ENCODE measurements around the gene GPR137B.

Gene GPR137B

DNA sequence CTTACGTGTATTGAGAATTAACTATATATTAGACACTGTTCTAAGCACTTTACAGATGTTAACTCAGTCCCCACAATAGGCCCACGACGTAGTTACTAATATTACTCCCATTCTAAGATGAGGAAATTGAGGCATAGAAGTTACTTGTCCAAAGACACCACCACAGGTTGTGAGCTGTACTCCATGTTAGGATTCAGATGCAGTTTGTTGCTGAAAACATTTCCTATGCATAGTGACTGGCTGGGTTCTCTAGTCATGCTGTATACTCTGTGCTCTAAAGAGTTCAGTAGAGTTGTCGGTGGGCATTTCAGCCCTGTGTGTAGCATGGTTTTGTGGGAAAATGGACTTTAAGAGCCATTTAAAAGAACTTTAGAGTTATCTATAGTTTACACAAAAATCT is 65.2 kb downstream of the GPR137B start:
- TF ChIP-seq ZNF274 (IDR thresholded peaks at IDR 0.05; ENCODE audit: low read depth, low read length) (no peak), SUZ12 (IDR thresholded peaks at IDR 0.05; ENCODE audit: extremely low read depth, insufficient read depth, insufficient read length) (no peak)
- no peak overlapping the region for H3K4me3 ChIP-seq (ENCODE audit: insufficient read length, low read depth)
- no peak for DNase-seq (ENCODE audit: low read depth, low spot score)
- no peaks in the 10 kb centered on the region for H3K9me3 ChIP-seq (ENCODE audit: insufficient read depth, low read length)
- H3K27me3 ChIP-seq (ENCODE audit: insufficient read depth, insufficient read length), result no peaks in the 10 kb centered on the region
- H3K36me3 ChIP-seq (ENCODE audit: insufficient read depth, insufficient read length, low read length), result no peaks in the 10 kb centered on the region
- H3K9ac ChIP-seq (ENCODE audit: insufficient read length, low read depth), result no peak overlapping the region
- peaks cover 4% of the 10 kb centered on the region for H3K4me1 ChIP-seq (ENCODE audit: insufficient read depth, insufficient read length)

DNA sequence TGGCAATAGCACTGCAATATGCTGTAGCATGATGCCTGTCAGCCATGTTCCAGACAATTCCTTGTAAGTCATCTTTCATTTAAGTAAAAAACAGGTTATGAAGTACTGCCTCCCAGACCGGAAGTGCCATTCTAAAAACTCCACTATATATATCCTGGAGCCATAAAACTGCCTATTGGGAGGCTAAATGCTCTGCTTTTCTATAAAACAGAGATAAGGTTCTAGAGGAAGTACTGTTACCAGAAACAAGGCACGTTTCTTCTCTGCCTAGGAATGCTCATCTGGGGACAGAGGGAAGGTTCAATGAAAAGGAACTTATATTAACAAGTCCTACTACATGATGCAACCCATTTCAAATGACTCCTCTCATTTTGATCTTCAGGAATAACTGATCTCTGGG is 66.8 kb downstream of the GPR137B start:
- H3K9ac ChIP-seq (ENCODE audit: insufficient read length, low read depth), result no peak overlapping the region
- no peak overlapping the region for H3K4me3 ChIP-seq (ENCODE audit: insufficient read length, low read depth)
- TF ChIP-seq ZNF274 (IDR thresholded peaks at IDR 0.05; ENCODE audit: low read depth, low read length), result no peak
- TF ChIP-seq YY1 (IDR thresholded peaks at IDR 0.05; ENCODE audit: insufficient read depth, insufficient read length), result no peak
- TF ChIP-seq SUZ12 (IDR thresholded peaks at IDR 0.05; ENCODE audit: extremely low read depth, insufficient read depth, insufficient read length), result no peak
- H3K9me3 ChIP-seq (ENCODE audit: insufficient read depth, low read length), result no peaks in the 10 kb centered on the region
- no peaks in the 10 kb centered on the region for H3K36me3 ChIP-seq (ENCODE audit: insufficient read depth, insufficient read length, low read length)
- DNase-seq (ENCODE audit: low read depth, low spot score), result no peak
- H3K27me3 ChIP-seq (ENCODE audit: insufficient read depth, insufficient read length), result no peaks in the 10 kb centered on the region
- peaks cover 4% of the 10 kb centered on the region for H3K4me1 ChIP-seq (ENCODE audit: insufficient read depth, insufficient read length)

DNA sequence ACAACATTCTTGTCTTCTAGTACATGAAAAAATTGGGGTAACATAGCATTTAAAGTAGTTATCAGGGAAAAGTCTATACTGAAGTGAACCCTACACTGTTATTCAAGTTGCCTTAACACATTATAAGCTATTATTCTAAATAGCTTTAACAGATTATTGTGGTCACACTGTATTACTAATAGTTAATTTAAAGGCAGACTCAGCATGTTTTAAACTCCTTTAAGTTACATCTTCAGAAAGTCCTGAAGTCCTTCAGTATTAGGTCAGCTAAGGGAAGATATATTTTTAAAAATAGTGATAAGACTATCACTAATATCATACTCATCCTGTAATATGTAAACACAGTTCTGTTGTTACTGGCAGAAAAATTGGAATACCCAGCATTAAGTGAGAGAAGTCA is 67.4 kb downstream of the GPR137B start:
- no peak for DNase-seq (ENCODE audit: low read depth, low spot score)
- no peak overlapping the region for H3K9ac ChIP-seq (ENCODE audit: insufficient read length, low read depth)
- peaks cover 4% of the 10 kb centered on the region for H3K4me1 ChIP-seq (ENCODE audit: insufficient read depth, insufficient read length)
- no peaks in the 10 kb centered on the region for H3K9me3 ChIP-seq (ENCODE audit: insufficient read depth, low read length)
- TF ChIP-seq SUZ12 (IDR thresholded peaks at IDR 0.05; ENCODE audit: extremely low read depth, insufficient read depth, insufficient read length), result no peak
- TF ChIP-seq YY1 (IDR thresholded peaks at IDR 0.05; ENCODE audit: insufficient read depth, insufficient read length), result no peak
- TF ChIP-seq ZNF274 (IDR thresholded peaks at IDR 0.05; ENCODE audit: low read depth, low read length), result no peak
- H3K4me3 ChIP-seq (ENCODE audit: insufficient read length, low read depth), result no peak overlapping the region
- H3K36me3 ChIP-seq (ENCODE audit: insufficient read depth, insufficient read length, low read length), result no peaks in the 10 kb centered on the region
- H3K27me3 ChIP-seq (ENCODE audit: insufficient read depth, insufficient read length), result no peaks in the 10 kb centered on the region

DNA sequence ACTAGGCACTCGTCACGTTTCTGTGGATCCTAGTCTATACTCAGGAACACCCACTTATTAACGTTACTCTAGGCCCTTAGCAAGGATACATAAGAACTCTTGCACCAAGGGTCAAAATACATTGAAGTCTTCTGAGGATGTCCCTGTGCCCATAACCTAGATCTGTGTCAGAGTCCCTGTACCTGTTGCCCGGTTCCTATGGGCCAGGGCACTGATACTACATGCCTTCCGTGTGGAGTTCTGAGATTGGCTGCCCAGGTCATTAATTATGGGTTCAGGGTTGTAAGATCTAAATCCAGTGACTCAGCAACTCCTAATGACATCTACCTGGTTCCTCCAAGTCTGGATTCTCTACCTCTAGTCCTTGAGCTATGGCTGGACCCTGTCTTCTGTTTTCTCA is 69.5 kb downstream of the GPR137B start:
- no peaks in the 10 kb centered on the region for H3K9me3 ChIP-seq (ENCODE audit: insufficient read depth, low read length)
- H3K4me1 ChIP-seq (ENCODE audit: insufficient read depth, insufficient read length), result no peaks in the 10 kb centered on the region
- no peak overlapping the region for H3K9ac ChIP-seq (ENCODE audit: insufficient read length, low read depth)
- no peaks in the 10 kb centered on the region for H3K27me3 ChIP-seq (ENCODE audit: insufficient read depth, insufficient read length)
- no peaks in the 10 kb centered on the region for H3K36me3 ChIP-seq (ENCODE audit: insufficient read depth, insufficient read length, low read length)
- DNase-seq (ENCODE audit: low read depth, low spot score), result no peak
- TF ChIP-seq ZNF274 (IDR thresholded peaks at IDR 0.05; ENCODE audit: low read depth, low read length) (no peak), SUZ12 (IDR thresholded peaks at IDR 0.05; ENCODE audit: extremely low read depth, insufficient read depth, insufficient read length) (no peak), YY1 (IDR thresholded peaks at IDR 0.05; ENCODE audit: insufficient read depth, insufficient read length) (no peak)
- no peak overlapping the region for H3K4me3 ChIP-seq (ENCODE audit: insufficient read length, low read depth)

DNA sequence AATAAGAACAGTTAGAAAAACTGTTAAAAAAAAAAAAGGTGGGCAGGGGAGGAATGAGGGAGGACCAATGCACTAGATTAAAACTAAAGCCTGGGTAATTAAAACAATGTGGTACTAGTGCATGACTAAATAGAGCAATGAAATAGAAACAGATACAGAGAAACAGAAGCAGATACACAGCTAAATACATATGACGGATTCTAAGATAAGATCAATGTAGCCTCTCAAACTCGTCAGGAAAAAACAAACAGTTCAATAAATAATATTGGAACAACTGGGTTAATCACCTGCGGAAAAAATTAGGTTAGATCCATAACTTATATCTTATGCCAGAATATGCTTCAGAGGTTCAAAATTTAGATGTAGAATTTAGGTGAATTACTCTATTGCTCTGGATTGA is 71.2 kb downstream of the GPR137B start:
- Histone ChIP-seq H3K27me3 (ENCODE audit: insufficient read depth, insufficient read length) (no peaks in the 10 kb centered on the region), H3K9me3 (ENCODE audit: insufficient read depth, low read length) (no peaks in the 10 kb centered on the region), H3K36me3 (ENCODE audit: insufficient read depth, insufficient read length, low read length) (no peaks in the 10 kb centered on the region), H3K4me1 (ENCODE audit: insufficient read depth, insufficient read length) (no peaks in the 10 kb centered on the region), H3K4me3 (ENCODE audit: insufficient read length, low read depth) (no peak overlapping the region), H3K9ac (ENCODE audit: insufficient read length, low read depth) (no peak overlapping the region)
- no peak for TF ChIP-seq YY1 (IDR thresholded peaks at IDR 0.05; ENCODE audit: insufficient read depth, insufficient read length)
- no peak for TF ChIP-seq ZNF274 (IDR thresholded peaks at IDR 0.05; ENCODE audit: low read depth, low read length)
- TF ChIP-seq SUZ12 (IDR thresholded peaks at IDR 0.05; ENCODE audit: extremely low read depth, insufficient read depth, insufficient read length), result no peak
- DNase-seq (ENCODE audit: low read depth, low spot score), result no peak

DNA sequence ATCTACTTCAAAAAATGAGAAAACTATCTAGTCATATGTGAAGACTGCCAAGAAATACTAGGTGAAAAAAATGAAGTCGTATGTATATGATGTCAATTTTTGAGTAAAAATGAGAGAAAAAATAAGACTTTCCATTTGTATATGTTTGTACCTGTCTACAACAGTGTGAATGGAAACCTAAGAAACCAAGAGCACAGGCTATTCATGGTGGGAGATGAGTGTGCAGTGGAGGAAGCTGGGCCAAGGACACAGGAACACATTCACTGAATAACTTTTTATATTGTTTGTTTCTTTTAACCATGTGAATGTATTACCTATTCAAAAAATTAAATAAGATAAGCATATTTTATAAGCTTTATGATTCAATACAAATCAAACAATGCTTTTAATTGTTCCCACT is 72.4 kb downstream of the GPR137B start:
- DNase-seq (ENCODE audit: low read depth, low spot score), result no peak
- no peaks in the 10 kb centered on the region for H3K4me1 ChIP-seq (ENCODE audit: insufficient read depth, insufficient read length)
- no peaks in the 10 kb centered on the region for H3K9me3 ChIP-seq (ENCODE audit: insufficient read depth, low read length)
- H3K36me3 ChIP-seq (ENCODE audit: insufficient read depth, insufficient read length, low read length), result no peaks in the 10 kb centered on the region
- H3K27me3 ChIP-seq (ENCODE audit: insufficient read depth, insufficient read length), result no peaks in the 10 kb centered on the region
- H3K9ac ChIP-seq (ENCODE audit: insufficient read length, low read depth), result no peak overlapping the region
- H3K4me3 ChIP-seq (ENCODE audit: insufficient read length, low read depth), result no peak overlapping the region
- TF ChIP-seq ZNF274 (IDR thresholded peaks at IDR 0.05; ENCODE audit: low read depth, low read length) (no peak), SUZ12 (IDR thresholded peaks at IDR 0.05; ENCODE audit: extremely low read depth, insufficient read depth, insufficient read length) (no peak), YY1 (IDR thresholded peaks at IDR 0.05; ENCODE audit: insufficient read depth, insufficient read length) (no peak)

DNA sequence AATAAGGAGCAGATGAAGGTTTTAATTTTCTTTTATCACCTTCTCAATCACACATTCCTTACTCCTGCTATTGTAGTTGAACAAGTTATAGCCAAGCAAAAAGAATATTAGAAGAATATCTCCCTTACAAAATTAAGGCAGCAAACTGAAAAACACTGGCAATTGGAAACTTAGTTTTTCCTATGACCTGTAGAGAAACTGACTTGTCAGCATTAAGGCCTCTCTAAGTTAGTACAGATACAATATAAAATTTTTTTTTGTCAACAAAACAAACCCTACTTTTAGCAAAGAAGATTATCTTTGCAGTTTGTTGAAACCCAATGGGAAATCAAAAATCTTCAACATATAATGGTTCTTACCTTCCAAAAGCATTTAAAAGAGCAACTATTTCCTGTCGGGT is 78.1 kb downstream of the GPR137B start:
- no peaks in the 10 kb centered on the region for H3K9me3 ChIP-seq (ENCODE audit: insufficient read depth, low read length)
- DNase-seq (ENCODE audit: low read depth, low spot score), result no peak
- H3K4me3 ChIP-seq (ENCODE audit: insufficient read length, low read depth), result no peak overlapping the region
- H3K36me3 ChIP-seq (ENCODE audit: insufficient read depth, insufficient read length, low read length), result no peaks in the 10 kb centered on the region
- H3K4me1 ChIP-seq (ENCODE audit: insufficient read depth, insufficient read length), result no peaks in the 10 kb centered on the region
- no peak overlapping the region for H3K9ac ChIP-seq (ENCODE audit: insufficient read length, low read depth)
- TF ChIP-seq ZNF274 (IDR thresholded peaks at IDR 0.05; ENCODE audit: low read depth, low read length) (no peak), SUZ12 (IDR thresholded peaks at IDR 0.05; ENCODE audit: extremely low read depth, insufficient read depth, insufficient read length) (no peak), YY1 (IDR thresholded peaks at IDR 0.05; ENCODE audit: insufficient read depth, insufficient read length) (no peak)
- H3K27me3 ChIP-seq (ENCODE audit: insufficient read depth, insufficient read length), result no peaks in the 10 kb centered on the region

DNA sequence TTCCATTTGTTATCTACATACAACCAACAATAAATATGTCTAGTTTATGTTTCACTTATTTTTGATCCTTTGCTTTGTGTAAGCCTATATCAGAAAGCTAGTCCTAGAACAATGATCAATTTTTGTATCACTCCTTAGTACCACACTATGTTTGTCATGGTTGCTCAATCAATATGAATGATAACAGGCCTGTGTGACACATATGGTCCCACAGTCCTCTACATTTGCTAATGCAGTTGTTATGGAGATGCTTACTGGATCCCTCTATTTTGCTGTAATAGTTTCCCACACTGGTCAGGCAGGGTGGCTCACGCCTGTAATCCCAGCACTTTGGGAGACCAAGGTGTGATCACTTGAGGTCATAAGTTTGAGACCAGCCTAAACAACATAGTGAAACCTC is 80.3 kb downstream of the GPR137B start:
- H3K9me3 ChIP-seq (ENCODE audit: insufficient read depth, low read length), result no peaks in the 10 kb centered on the region
- H3K9ac ChIP-seq (ENCODE audit: insufficient read length, low read depth), result no peak overlapping the region
- TF ChIP-seq YY1 (IDR thresholded peaks at IDR 0.05; ENCODE audit: insufficient read depth, insufficient read length) (no peak), SUZ12 (IDR thresholded peaks at IDR 0.05; ENCODE audit: extremely low read depth, insufficient read depth, insufficient read length) (no peak), ZNF274 (IDR thresholded peaks at IDR 0.05; ENCODE audit: low read depth, low read length) (no peak)
- DNase-seq (ENCODE audit: low read depth, low spot score), result no peak
- no peaks in the 10 kb centered on the region for H3K4me1 ChIP-seq (ENCODE audit: insufficient read depth, insufficient read length)
- H3K36me3 ChIP-seq (ENCODE audit: insufficient read depth, insufficient read length, low read length), result no peaks in the 10 kb centered on the region
- no peaks in the 10 kb centered on the region for H3K27me3 ChIP-seq (ENCODE audit: insufficient read depth, insufficient read length)
- no peak overlapping the region for H3K4me3 ChIP-seq (ENCODE audit: insufficient read length, low read depth)
